Measurements from ENCODE around the gene NLGN3.

The NLGN3 gene

GRCh38 chrX:71144651-71145050 lies at the start of gene NLGN3:
Gene NLGN3 (plus strand): TSS chrX:71144841. CDS start chrX:71147750, 2,909 bp downstream.
- Histone ChIP-seq H3K9me3 (ENCODE audit: control insufficient read depth, low read length) (no peaks in the 10 kb centered on the region), H2AFZ (no peak within 1 kb of the TSS), H3K27me3 (ENCODE audit: control insufficient read depth, insufficient read depth, low read length) (no peaks in the 10 kb centered on the region), H3K9ac (no peak within 1 kb of the TSS), H3K79me2 (no peaks in the 10 kb centered on the region), H3K27ac (no peak within 1 kb of the TSS), H3K4me1 (peaks cover 12% of the 10 kb centered on the region), H3K4me2 (ENCODE audit: low read length) (peak within 1 kb of the TSS; percentile 49), H3K36me3 (ENCODE audit: control insufficient read depth, insufficient read depth, low read length) (no peaks in the 10 kb centered on the region), H3K4me3 (ENCODE audit: low read depth, low read length) (no peak within 1 kb of the TSS)
- TF ChIP-seq CTCF (IDR thresholded peaks at IDR 0.05) = no peak

- no peaks in the 10 kb centered on the region for H3K27me3 ChIP-seq (ENCODE audit: control insufficient read depth, insufficient read depth, low read length)
- no peak for TF ChIP-seq CTCF (IDR thresholded peaks at IDR 0.05)
- H3K4me3 ChIP-seq (ENCODE audit: low read depth, low read length) = peak overlapping the region; percentile 68
- H2AFZ ChIP-seq = peak overlapping the region; percentile 78
- no peak overlapping the region for H3K27ac ChIP-seq
- peak overlapping the region; percentile 68 for H3K4me2 ChIP-seq (ENCODE audit: low read length)
- H3K9me3 ChIP-seq (ENCODE audit: control insufficient read depth, low read length) = no peaks in the 10 kb centered on the region
- H3K36me3 ChIP-seq (ENCODE audit: control insufficient read depth, insufficient read depth, low read length) = no peaks in the 10 kb centered on the region
- no peaks in the 10 kb centered on the region for H3K4me1 ChIP-seq
- no peak overlapping the region for H3K9ac ChIP-seq
- H3K79me2 ChIP-seq = no peaks in the 10 kb centered on the region
These were observed 49.6 kb upstream of the NLGN3 start for GRCh38 chrX:71095033-71095432.

GRCh38 chrX:71095555-71095980 lies 49.1 kb upstream of the NLGN3 start, which contains the start of gene FOXO4:
Gene FOXO4 (plus strand): TSS chrX:71095851. CDS start chrX:71096529, 678 bp downstream.
- no peaks in the 10 kb centered on the region for H3K79me2 ChIP-seq
- H3K9me3 ChIP-seq (ENCODE audit: control insufficient read depth, low read length) = no peaks in the 10 kb centered on the region
- no peak for TF ChIP-seq CTCF (IDR thresholded peaks at IDR 0.05)
- peak within 1 kb of the TSS; percentile 78 for H2AFZ ChIP-seq
- peak within 1 kb of the TSS; percentile 68 for H3K4me2 ChIP-seq (ENCODE audit: low read length)
- H3K27me3 ChIP-seq (ENCODE audit: control insufficient read depth, insufficient read depth, low read length) = no peaks in the 10 kb centered on the region
- no peaks in the 10 kb centered on the region for H3K4me1 ChIP-seq
- no peak within 1 kb of the TSS for H3K27ac ChIP-seq
- H3K9ac ChIP-seq = no peak within 1 kb of the TSS
- H3K36me3 ChIP-seq (ENCODE audit: control insufficient read depth, insufficient read depth, low read length) = no peaks in the 10 kb centered on the region
- H3K4me3 ChIP-seq (ENCODE audit: low read depth, low read length) = peak within 1 kb of the TSS; percentile 68

GRCh38 chrX:71095981-71096759 lies 48.5 kb upstream of the NLGN3 start:
- peak overlapping the region; percentile 67 for H3K4me2 ChIP-seq (ENCODE audit: low read length)
- no peak overlapping the region for H3K9ac ChIP-seq
- H3K4me1 ChIP-seq = no peaks in the 10 kb centered on the region
- H3K36me3 ChIP-seq (ENCODE audit: control insufficient read depth, insufficient read depth, low read length) = no peaks in the 10 kb centered on the region
- H3K4me3 ChIP-seq (ENCODE audit: low read depth, low read length) = peak overlapping the region; percentile 68
- TF ChIP-seq CTCF (IDR thresholded peaks at IDR 0.05) = no peak
- no peaks in the 10 kb centered on the region for H3K27me3 ChIP-seq (ENCODE audit: control insufficient read depth, insufficient read depth, low read length)
- no peaks in the 10 kb centered on the region for H3K9me3 ChIP-seq (ENCODE audit: control insufficient read depth, low read length)
- no peaks in the 10 kb centered on the region for H3K79me2 ChIP-seq
- no peak overlapping the region for H3K27ac ChIP-seq
- peak overlapping the region; percentile 78 for H2AFZ ChIP-seq

- no peak for TF ChIP-seq CTCF (IDR thresholded peaks at IDR 0.05)
- Histone ChIP-seq H3K9me3 (ENCODE audit: control insufficient read depth, low read length) (no peaks in the 10 kb centered on the region), H3K4me1 (no peaks in the 10 kb centered on the region), H3K79me2 (no peaks in the 10 kb centered on the region), H3K27me3 (ENCODE audit: control insufficient read depth, insufficient read depth, low read length) (no peaks in the 10 kb centered on the region), H3K9ac (no peak overlapping the region), H3K4me3 (ENCODE audit: low read depth, low read length) (peak overlapping the region; percentile 68), H3K27ac (no peak overlapping the region), H2AFZ (peak overlapping the region; percentile 76), H3K4me2 (ENCODE audit: low read length) (peak overlapping the region; percentile 67), H3K36me3 (ENCODE audit: control insufficient read depth, insufficient read depth, low read length) (no peaks in the 10 kb centered on the region)
These were observed 47.9 kb upstream of the NLGN3 start for GRCh38 chrX:71096760-71097032.

Measured in parathyroid adenoma (tissue), 2 donors.